Activated naive CD8-positive, alpha-beta T cell treated with anti-CD3 and anti-CD28 coated beads for 36 hours (primary cell): ENCODE results near the gene INPP5D. TPM values are rescaled to one million over a fixed set of nuclear protein-coding genes. Genes with fewer than 3 reads are reported as not detected.
A peak's percentile ranks its signal among the peaks of the same experiment; 100 is the strongest.

ENCODE experiments used
- DNase-seq: peaks from one replicate; pipeline ENCODE4 v3.0.0; 2021
- H3K27ac Mint-ChIP-seq: one replicate; pipeline ENCODE4 v1.8.0; 2022; ENCODE audit warnings: mild to moderate bottlenecking, moderate library complexity, mixed read lengths
- H3K27me3 Mint-ChIP-seq: one replicate; pipeline ENCODE4 v1.8.0; 2022; ENCODE audit warnings: mild to moderate bottlenecking, mixed read lengths
- H3K36me3 Mint-ChIP-seq: one replicate; pipeline ENCODE4 v1.8.0; 2021; ENCODE audit warnings: mild to moderate bottlenecking, mixed read lengths
- H3K4me1 Mint-ChIP-seq: one replicate; pipeline ENCODE4 v1.8.0; 2021; ENCODE audit warnings: mixed read lengths
- H3K4me3 Mint-ChIP-seq: one replicate; pipeline ENCODE4 v1.8.0; 2022; ENCODE audit warnings: mild to moderate bottlenecking, moderate library complexity, mixed read lengths
- H3K9me3 Mint-ChIP-seq: one replicate; pipeline ENCODE4 v1.8.0; 2022; ENCODE audit warnings: mixed read lengths
- total RNA-seq, 2 experiments: library from RNA; stranded (reverse); gene quantifications; one replicate each; pipeline ENCODE4 v1.2.3, GENCODE V29; 2021

INPP5D gene
- total RNA-seq, 2 experiments from 2014 or later: 38.7 to 41.8 TPM

DNA sequence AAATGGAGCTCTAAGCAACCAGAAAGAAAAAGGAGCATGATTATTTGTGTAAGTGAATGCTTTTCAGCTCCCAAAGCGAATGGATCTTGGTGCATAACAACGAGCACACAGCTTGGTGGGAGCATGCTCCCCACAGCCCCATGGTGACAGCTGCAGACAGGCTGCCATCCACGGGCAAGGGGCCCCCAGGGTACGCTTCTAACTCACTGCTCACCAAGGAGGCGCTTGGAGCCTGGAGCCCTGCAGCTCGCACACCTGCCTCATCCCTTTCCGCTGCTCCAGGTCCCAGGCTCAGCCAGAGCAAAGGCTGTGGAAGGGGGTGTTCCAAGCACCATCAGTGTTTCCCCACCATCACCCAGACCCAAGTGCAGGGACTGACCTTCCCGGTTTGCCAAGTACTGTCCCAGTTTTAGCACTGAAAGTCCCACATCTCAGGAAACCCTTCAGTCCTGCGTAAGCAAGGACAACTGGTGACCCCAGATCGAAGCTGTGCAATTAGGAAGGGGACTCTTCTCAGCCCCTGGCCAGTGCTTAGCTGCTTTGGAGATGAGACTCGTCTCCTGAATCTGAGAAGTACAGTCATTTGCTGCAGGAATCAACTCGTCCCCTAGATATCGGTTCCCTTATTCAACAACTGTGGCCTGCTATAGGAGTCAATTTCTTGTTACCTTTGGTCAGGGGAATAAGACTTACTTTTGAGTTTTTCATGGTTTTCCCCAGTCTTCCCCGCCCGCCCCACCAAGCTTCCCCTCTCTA is 141.3 kb downstream of the INPP5D start:
- H3K9me3 Mint-ChIP-seq: peaks cover 4% of the 10 kb centered on the region
- no peak overlapping the region for H3K4me3 Mint-ChIP-seq
- H3K27me3 Mint-ChIP-seq: no peaks in the 10 kb centered on the region
- no peak overlapping the region for H3K27ac Mint-ChIP-seq
- no peaks in the 10 kb centered on the region for H3K4me1 Mint-ChIP-seq
- DNase-seq: no peak
- peaks cover 53% of the 10 kb centered on the region for H3K36me3 Mint-ChIP-seq

DNA sequence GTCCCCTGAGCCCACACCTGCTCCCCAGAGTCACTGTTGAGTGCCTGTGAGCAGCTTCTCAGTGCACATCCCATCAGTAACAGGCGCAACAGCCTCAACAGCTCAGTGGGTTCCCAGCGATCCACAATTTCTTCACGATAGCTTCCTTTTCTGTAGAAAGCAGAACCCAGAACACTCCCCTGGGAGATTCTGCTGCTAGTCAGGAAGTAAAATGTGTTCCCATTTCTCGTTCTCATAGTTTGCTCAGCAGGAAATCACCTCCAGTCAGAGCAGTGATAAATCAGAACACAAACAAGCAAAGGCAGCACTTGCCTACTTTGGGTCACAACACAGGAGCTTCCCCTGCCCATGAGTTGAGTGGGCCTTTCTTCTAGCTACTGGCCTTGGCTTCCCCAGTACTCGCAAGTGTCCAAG is 142.4 kb downstream of the INPP5D start:
- Mint-ChIP-seq H3K4me3 (no peak overlapping the region), H3K27me3 (no peaks in the 10 kb centered on the region), H3K27ac (peak overlapping the region; percentile 46), H3K9me3 (peaks cover 4% of the 10 kb centered on the region), H3K4me1 (no peaks in the 10 kb centered on the region), H3K36me3 (peaks cover 51% of the 10 kb centered on the region)
- no peak for DNase-seq

DNA sequence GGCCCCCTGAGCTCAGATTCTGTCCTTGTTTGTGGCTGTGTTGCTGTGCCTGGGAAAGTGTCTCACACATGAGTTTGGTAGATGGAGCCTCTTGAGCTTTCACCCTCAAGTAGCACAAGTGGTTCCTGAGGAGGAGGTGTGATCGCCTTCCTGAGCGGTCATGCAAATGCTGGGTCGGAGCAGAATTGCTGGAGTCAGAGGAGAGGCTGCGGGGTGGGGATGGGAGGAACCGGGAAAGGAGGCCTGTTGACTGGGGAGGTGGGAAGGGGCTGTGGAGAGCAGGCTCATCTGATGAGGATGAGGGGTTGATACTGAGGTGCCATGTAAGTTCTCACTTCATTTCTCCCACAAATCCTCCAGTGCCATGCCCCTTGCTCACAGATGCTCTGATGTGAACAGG is 142.9 kb downstream of the INPP5D start:
- H3K4me3 Mint-ChIP-seq: no peak overlapping the region
- H3K36me3 Mint-ChIP-seq: peaks cover 48% of the 10 kb centered on the region
- no peak overlapping the region for H3K27ac Mint-ChIP-seq

DNA sequence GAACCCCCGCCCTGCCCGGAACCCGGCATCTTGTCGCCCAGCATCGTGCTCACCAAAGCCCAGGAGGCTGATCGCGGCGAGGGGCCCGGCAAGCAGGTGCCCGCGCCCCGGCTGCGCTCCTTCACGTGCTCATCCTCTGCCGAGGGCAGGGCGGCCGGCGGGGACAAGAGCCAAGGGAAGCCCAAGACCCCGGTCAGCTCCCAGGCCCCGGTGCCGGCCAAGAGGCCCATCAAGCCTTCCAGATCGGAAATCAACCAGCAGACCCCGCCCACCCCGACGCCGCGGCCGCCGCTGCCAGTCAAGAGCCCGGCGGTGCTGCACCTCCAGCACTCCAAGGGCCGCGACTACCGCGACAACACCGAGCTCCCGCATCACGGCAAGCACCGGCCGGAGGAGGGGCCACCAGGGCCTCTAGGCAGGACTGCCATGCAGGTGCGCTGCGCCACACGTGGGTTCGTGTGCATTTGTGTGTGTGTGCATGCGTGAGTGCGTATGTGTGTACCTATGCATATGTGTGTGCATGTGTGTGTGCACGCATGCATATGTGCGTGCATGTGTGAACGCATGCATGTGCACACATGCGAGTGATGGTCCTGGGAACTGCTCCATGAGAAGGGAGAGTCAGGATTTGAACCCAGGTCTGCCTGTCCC is 144.3 kb downstream of the INPP5D start:
- peaks cover 48% of the 10 kb centered on the region for H3K36me3 Mint-ChIP-seq

More for the DNA sequence above, 142.9 kb downstream of the INPP5D start:
- no peak for DNase-seq
- no peaks in the 10 kb centered on the region for H3K27me3 Mint-ChIP-seq
- H3K4me1 Mint-ChIP-seq: no peaks in the 10 kb centered on the region
- peaks cover 4% of the 10 kb centered on the region for H3K9me3 Mint-ChIP-seq

DNA sequence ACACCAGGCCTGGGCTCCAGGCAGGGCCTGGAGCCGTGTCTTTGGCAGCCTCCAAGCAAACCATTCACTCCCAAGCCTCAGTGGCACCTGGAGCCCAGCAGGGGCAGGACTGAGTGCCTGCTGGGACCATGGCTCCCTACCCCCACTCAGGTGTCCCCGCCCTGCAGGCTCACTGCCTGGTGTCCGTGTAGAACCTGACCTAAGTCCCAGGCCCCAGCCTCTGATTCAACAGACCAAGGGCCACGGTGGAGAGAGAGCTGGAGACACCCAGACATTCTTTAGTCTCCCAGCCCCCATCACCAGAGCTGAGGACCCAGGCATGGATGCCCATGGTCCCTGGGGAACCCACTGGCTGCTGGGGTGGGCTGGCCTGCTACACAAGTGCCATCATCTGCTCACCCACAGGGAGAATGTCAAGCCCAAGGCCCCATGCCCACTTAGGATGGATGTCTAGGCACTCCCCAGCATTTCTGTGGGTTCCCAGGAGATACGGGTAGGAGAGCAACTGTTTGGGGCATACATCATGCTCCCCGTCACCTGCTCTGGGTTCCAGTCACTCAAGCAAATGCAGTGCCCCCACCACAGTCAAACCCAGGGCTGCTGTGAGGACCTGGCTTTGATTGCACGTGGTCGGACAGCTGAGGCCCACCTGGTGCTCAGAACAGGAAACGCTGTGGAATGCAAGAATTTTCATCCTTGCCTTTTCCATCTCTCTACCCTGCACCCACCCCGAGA is 148.4 kb downstream of the INPP5D start:
- Mint-ChIP-seq H3K36me3 (peaks cover 9% of the 10 kb centered on the region), H3K4me1 (peaks cover 2% of the 10 kb centered on the region), H3K27me3 (no peaks in the 10 kb centered on the region), H3K27ac (no peak overlapping the region), H3K9me3 (no peaks in the 10 kb centered on the region), H3K4me3 (no peak overlapping the region)
- DNase-seq: no peak

More for the DNA sequence above, 144.3 kb downstream of the INPP5D start:
- peaks cover 4% of the 10 kb centered on the region for H3K9me3 Mint-ChIP-seq
- peaks cover 2% of the 10 kb centered on the region for H3K4me1 Mint-ChIP-seq
- DNase-seq: no peak
- no peak overlapping the region for H3K4me3 Mint-ChIP-seq
- H3K27ac Mint-ChIP-seq: no peak overlapping the region
- no peaks in the 10 kb centered on the region for H3K27me3 Mint-ChIP-seq

DNA sequence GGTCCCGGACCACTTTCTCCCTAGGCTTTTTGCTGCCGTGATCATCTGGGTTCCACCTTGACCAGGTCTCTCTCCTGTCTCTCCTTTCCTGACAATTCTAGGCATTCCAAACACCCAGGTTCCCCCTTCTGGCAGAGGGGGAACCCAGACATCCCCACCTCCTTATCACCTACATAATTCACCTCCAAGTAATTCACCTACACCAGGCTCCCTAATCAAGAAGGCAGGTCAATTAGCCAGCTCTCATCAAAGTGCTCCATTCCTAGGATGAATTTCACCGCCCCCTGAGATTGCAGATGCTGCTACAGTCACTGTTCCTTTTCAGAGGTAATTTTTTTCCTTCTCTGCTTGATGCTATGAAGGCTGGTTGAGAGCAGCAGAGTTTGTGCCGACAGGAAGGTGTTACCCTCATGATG is 149.0 kb downstream of the INPP5D start:
- H3K4me3 Mint-ChIP-seq: no peak overlapping the region
- no peaks in the 10 kb centered on the region for H3K27me3 Mint-ChIP-seq
- H3K9me3 Mint-ChIP-seq: no peaks in the 10 kb centered on the region
- DNase-seq: no peak
- peaks cover 4% of the 10 kb centered on the region for H3K36me3 Mint-ChIP-seq
- H3K27ac Mint-ChIP-seq: peak overlapping the region; percentile 6
- peaks cover 2% of the 10 kb centered on the region for H3K4me1 Mint-ChIP-seq

DNA sequence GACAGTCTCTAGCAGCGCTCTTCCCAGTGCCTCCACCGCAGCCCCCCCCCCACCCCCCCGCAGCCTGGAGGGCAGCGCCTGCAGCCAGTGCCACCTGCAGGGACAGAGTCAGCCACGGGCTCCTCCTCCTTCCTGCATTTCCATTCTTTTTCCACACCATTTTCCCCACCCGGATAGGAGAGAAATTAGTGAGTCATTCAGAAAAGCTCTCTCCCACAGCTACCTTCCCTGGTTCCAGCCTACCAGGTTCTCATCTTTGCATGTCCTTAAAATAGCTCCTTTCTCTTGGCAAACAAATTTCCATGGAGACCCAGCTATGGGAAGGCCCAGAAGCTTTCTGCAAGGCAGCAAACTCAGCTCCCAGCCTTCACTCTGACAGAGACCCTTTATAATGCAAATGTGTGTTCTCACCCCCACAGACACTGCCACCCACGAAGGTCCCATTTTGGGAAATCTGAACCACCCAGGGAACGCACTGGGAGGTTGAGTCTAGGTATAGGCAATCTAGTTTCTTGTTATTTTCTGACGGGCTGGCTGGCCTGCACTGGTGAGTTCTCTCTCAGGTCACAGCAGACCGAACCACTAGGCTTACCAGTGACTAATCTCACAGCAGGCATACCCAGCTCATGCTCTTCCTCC is 149.5 kb downstream of the INPP5D start:
- DNase-seq: no peak
- Mint-ChIP-seq H3K9me3 (no peaks in the 10 kb centered on the region), H3K27ac (no peak overlapping the region), H3K27me3 (no peaks in the 10 kb centered on the region), H3K4me1 (peaks cover 2% of the 10 kb centered on the region), H3K36me3 (peaks cover 3% of the 10 kb centered on the region), H3K4me3 (no peak overlapping the region)

DNA sequence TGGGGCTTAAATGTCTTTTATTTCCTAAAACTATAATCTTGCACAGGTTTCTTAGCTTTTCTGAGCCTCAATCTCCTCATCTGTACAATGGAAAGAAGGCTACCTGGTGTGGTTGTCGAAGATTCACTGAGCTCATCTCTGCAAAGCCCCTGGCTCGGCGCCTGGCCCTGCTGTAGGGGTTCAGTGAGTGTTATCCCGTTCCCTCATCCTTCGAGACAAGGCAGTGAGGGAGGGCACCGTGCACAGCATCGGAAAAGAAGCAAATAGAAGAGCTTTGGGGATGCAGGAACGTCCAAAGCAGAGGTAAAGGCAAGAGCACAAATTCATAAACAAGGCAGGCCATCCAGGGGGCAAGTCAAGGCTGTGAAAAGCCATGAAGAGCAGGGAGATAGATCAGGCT is 150.1 kb downstream of the INPP5D start:
- Mint-ChIP-seq H3K36me3 (no peaks in the 10 kb centered on the region), H3K27ac (no peak overlapping the region), H3K4me1 (peaks cover 2% of the 10 kb centered on the region), H3K9me3 (no peaks in the 10 kb centered on the region), H3K27me3 (no peaks in the 10 kb centered on the region), H3K4me3 (no peak overlapping the region)
- no peak for DNase-seq

DNA sequence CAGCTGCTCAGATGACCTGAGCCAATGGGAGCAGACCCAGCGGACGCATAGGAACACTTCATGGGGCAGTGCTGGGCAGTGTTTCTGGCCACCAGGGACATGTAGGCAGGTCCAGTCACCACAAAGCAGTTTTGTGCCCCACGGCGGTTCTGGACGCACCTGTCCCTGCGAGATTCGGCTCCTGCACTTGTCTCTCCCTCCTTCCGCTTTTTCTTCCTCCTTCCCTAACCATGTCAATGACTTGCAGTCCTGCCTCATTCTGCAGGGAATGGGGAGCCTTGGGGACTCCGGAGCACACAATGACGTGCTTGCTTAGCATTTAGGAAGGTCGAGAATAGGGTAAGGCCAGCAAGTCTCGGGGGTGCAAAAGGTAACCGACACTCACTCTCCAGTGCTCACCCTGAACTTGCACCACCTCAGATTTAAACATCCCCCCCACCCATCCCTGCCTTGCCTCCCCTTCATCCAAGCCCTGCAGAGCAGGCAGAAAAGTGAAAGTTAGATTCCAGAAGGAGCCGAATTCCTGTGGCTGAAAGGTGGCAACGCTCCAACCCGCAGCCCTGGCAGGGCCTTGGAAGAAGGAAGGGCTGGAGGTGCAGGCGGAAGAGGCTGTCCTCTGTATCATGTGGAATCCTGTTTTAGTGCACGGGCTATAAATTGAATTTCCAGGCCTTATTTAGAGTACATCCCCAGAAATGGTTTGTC is 150.9 kb downstream of the INPP5D start:
- Mint-ChIP-seq H3K27ac (no peak overlapping the region), H3K36me3 (no peaks in the 10 kb centered on the region), H3K27me3 (no peaks in the 10 kb centered on the region), H3K4me1 (peaks cover 2% of the 10 kb centered on the region), H3K9me3 (no peaks in the 10 kb centered on the region), H3K4me3 (no peak overlapping the region)
- DNase-seq: no peak

DNA sequence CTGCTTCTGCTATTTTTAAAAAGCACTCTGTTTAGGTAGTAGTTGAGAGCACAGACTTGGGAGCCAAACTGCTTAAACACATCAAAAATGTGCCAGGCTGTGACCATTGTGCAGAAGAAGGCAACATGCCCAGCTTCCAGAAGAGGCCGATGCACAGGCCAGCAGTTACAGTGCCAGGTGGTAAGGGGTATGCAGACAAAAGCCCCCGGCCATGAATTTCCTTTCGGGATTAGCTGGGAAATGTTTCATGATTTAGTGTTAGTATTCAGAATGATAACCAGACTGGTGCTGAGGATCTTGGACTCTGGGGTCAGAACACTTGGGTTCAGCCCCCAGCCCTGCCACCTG is 151.4 kb downstream of the INPP5D start:
- Mint-ChIP-seq H3K27ac (no peak overlapping the region), H3K36me3 (no peaks in the 10 kb centered on the region), H3K4me1 (peaks cover 2% of the 10 kb centered on the region), H3K4me3 (no peak overlapping the region), H3K27me3 (no peaks in the 10 kb centered on the region), H3K9me3 (no peaks in the 10 kb centered on the region)
- no peak for DNase-seq

DNA sequence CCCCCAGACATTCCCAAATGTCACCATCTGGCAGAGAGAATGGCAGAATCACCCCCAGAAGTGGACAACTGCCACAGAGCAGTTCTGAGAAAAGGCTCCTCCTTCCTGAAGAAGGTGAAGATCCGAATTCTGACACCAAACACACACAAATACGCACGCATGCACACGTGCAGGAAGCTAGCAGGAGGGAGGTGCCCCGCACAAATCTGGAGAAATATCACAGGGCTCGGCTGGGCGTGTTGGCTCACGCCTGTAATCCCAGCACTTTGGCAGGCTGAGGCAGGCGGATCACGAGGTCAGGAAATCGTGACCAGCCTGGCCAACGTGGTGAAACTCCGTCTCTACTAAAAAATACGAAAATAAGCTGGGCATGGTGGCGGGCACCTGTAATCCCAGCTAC is 152.9 kb downstream of the INPP5D start:
- Mint-ChIP-seq H3K4me1 (peaks cover 2% of the 10 kb centered on the region), H3K4me3 (no peak overlapping the region)
- no peak for DNase-seq

DNA sequence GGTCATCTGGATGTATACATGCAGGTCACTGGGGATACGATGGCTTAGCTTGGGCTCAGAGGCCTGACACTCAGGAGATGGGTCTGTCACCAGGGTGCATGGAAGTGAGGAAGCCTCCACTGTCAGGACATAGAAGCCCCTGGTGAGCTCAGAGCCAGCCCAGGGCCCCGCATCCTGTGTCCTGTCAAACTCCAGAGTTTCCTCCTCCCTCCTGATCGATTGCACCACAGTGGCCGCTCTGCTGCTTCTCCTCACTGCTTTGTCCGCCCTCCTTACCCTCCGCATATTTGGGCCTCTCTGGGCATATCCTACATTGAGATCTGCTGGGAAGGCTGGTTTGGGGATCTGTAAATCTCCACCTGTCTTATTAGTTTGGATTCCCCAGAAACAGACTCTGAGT is 153.8 kb downstream of the INPP5D start:
- Mint-ChIP-seq H3K27me3 (no peaks in the 10 kb centered on the region), H3K36me3 (no peaks in the 10 kb centered on the region), H3K27ac (no peak overlapping the region), H3K4me3 (no peak overlapping the region), H3K4me1 (peaks cover 2% of the 10 kb centered on the region), H3K9me3 (no peaks in the 10 kb centered on the region)
- DNase-seq: no peak

More for the DNA sequence above, 152.9 kb downstream of the INPP5D start:
- Mint-ChIP-seq H3K36me3 (no peaks in the 10 kb centered on the region), H3K9me3 (no peaks in the 10 kb centered on the region), H3K27ac (no peak overlapping the region), H3K27me3 (no peaks in the 10 kb centered on the region)

DNA sequence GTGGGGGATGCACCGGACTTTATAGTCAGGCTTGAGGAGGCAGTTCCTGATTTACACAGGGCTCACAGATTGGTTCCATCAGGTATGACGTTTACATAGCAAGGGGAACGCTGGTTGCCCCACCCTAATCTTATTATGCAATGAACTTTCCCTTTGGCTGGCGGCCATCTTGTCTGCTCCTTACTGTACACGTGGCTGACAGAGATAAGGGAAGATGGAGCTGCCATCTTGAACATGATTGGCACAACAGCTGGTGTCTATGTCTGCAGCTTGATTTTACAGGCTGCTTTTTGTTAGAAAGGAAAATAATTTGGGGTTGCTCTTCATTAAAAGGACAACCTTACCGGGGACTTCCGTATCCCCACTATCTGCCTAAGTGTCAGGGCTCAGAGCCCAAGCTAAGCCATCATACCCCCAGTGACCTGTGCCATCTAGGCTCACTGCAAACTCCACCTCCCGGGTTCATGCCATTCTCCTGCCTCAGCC is 157.8 kb downstream of the INPP5D start:
- Mint-ChIP-seq H3K4me3 (no peak overlapping the region), H3K9me3 (no peaks in the 10 kb centered on the region), H3K27ac (no peak overlapping the region), H3K4me1 (no peaks in the 10 kb centered on the region), H3K36me3 (no peaks in the 10 kb centered on the region), H3K27me3 (no peaks in the 10 kb centered on the region)
- no peak for DNase-seq

DNA sequence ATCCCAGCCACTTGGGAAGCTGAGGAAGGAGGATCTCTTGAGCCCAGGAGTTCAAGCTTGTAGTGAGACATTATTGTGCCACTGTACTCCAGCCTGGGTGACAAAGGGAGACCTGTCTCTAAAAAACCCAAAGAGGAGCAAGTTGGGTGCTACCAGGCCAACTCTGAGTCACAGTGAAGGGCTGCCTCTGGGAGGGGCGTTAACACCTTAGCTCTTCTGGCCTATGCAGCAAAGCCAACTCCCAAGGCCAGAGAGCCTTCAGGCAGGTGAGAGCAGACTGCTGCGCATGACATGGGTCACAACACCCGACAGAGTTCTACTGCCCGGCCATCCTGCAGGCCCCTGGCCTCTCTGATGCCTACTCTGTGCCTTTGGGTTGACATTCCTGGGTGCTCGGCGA is 158.7 kb downstream of the INPP5D start:
- H3K36me3 Mint-ChIP-seq: no peaks in the 10 kb centered on the region
- no peak for DNase-seq
- H3K27me3 Mint-ChIP-seq: no peaks in the 10 kb centered on the region
- H3K27ac Mint-ChIP-seq: no peak overlapping the region
- H3K9me3 Mint-ChIP-seq: no peaks in the 10 kb centered on the region
- no peaks in the 10 kb centered on the region for H3K4me1 Mint-ChIP-seq
- H3K4me3 Mint-ChIP-seq: no peak overlapping the region
